GM19240 (cell line): ENCODE data around the gene ASXL2.
"Not testable (repeated sequence)": the region's sequence is repeated elsewhere in the genome, so short reads cannot be mapped to it uniquely, and the experiment has no call there.

ENCODE experiments used
- DNase-seq: peaks from one replicate; pipeline ENCODE4 v3.0.0; 2011; ENCODE audit warnings: low spot score; ENCODE audit not compliant: insufficient read length

Gene ASXL2

GRCh38 chr2:25878361-25879132, at the start of gene ASXL2:
ASXL2 (minus strand) TSS chr2:25878487; CDS start chr2:25878222, 265 bp downstream.
- peak; percentile 70 for DNase-seq

- DNase-seq = no peak
Observed at GRCh38 chr2:25926984-25927756, 48.9 kb upstream of the ASXL2 start.

GRCh38 chr2:25922501-25922900, 44.2 kb upstream of the ASXL2 start:
- no peak for DNase-seq

- DNase-seq = no peak
Observed at GRCh38 chr2:25920786-25921415, 42.6 kb upstream of the ASXL2 start.

GRCh38 chr2:25920336-25920735, 42.0 kb upstream of the ASXL2 start:
- DNase-seq = no peak

GRCh38 chr2:25917832-25918231, 39.5 kb upstream of the ASXL2 start:
- DNase-seq = no peak

- not testable (repeated sequence) for DNase-seq
Observed at GRCh38 chr2:25917411-25917810, 39.1 kb upstream of the ASXL2 start.

- not testable (repeated sequence) for DNase-seq
Observed at GRCh38 chr2:25915944-25916772, 37.9 kb upstream of the ASXL2 start.

GRCh38 chr2:25915411-25915810, 37.1 kb upstream of the ASXL2 start:
- not testable (repeated sequence) for DNase-seq

GRCh38 chr2:25913696-25913973, 35.3 kb upstream of the ASXL2 start:
- DNase-seq = not testable (repeated sequence)

GRCh38 chr2:25912851-25913695, 34.8 kb upstream of the ASXL2 start:
- no peak for DNase-seq

- not testable (repeated sequence) for DNase-seq
Observed at GRCh38 chr2:25909574-25909973, 31.3 kb upstream of the ASXL2 start.

GRCh38 chr2:25905126-25905525, 26.8 kb upstream of the ASXL2 start:
- DNase-seq = no peak

GRCh38 chr2:25903216-25903776, 25.0 kb upstream of the ASXL2 start:
- no peak for DNase-seq

GRCh38 chr2:25899404-25899970, 21.2 kb upstream of the ASXL2 start:
- no peak for DNase-seq

- DNase-seq = no peak
Observed at GRCh38 chr2:25897506-25897905, 19.2 kb upstream of the ASXL2 start.

GRCh38 chr2:25896308-25896707, 18.0 kb upstream of the ASXL2 start:
- not testable (repeated sequence) for DNase-seq

GRCh38 chr2:25895610-25896009, 17.3 kb upstream of the ASXL2 start:
- DNase-seq = no peak

GRCh38 chr2:25895018-25895417, 16.7 kb upstream of the ASXL2 start:
- no peak for DNase-seq
